SU-DHL-6 (cell line): ENCODE measurements around the gene HYLS1.

Experiments
- H2AFZ ChIP-seq: fragments of 200-600 bp; sonication (generic); 2 replicates; pipeline ENCODE4 v1.6.1; 2014; ENCODE audit warnings: low read depth, mild to moderate bottlenecking, moderate library complexity, mixed read lengths, antibody characterized with exemption, low read length; ENCODE audit not compliant: severe bottlenecking
- H3F3A ChIP-seq: fragments of 200-600 bp; shearing (Covaris generic); 2 replicates; pipeline ENCODE4 v1.6.0; 2016; ENCODE audit warnings: antibody characterized with exemption, mild to moderate bottlenecking; ENCODE audit not compliant: insufficient read depth
- H3K27ac ChIP-seq: fragments of 200-600 bp; sonication (generic); 2 replicates; pipeline ENCODE4 v1.5.1; 2016; ENCODE audit warnings: low read depth, mild to moderate bottlenecking, low read length, moderate library complexity, mixed read lengths
- H3K27me3 ChIP-seq: fragments of 200-600 bp; sonication (generic), shearing (Covaris generic); 2 replicates; pipeline ENCODE4 v1.6.0; 2014; ENCODE audit warnings: mild to moderate bottlenecking, low read length
- H3K36me3 ChIP-seq: fragments of 200-600 bp; sonication (generic); 2 replicates; pipeline ENCODE4 v1.6.1; 2014; ENCODE audit warnings: mild to moderate bottlenecking, low read length, mixed read lengths
- H3K4me2 ChIP-seq: fragments of 300-600, 200-600 bp; shearing (Covaris generic), sonication (generic); 2 replicates; pipeline ENCODE4 v1.6.0; 2014; ENCODE audit warnings: low read length, low read depth, mild to moderate bottlenecking; ENCODE audit not compliant: poor library complexity, severe bottlenecking
- H3K4me3 ChIP-seq: fragments of 200-600 bp; sonication (generic); 2 replicates; pipeline ENCODE4 v1.5.1; 2014; ENCODE audit warnings: antibody characterized with exemption, low read length, mild to moderate bottlenecking, mixed read lengths; ENCODE audit not compliant: insufficient read depth, poor library complexity, severe bottlenecking
- H3K79me2 ChIP-seq: fragments of 200-600 bp; sonication (generic); 2 replicates; pipeline ENCODE4 v1.6.1; 2014; ENCODE audit warnings: mild to moderate bottlenecking, low read length, moderate library complexity; ENCODE audit not compliant: insufficient read depth
- H3K9ac ChIP-seq: fragments of 200-600 bp; sonication (generic); 2 replicates; pipeline ENCODE4 v1.7.0; 2014; ENCODE audit warnings: mild to moderate bottlenecking, low read length
- H3K9me2 ChIP-seq: fragments of 200-600 bp; sonication (generic); replicated peaks from 2 replicates; pipeline ENCODE4 v1.6.1; 2014; ENCODE audit warnings: low read length; ENCODE audit not compliant: insufficient read depth
- H3K9me3 ChIP-seq: fragments of 200-600 bp; sonication (generic); 2 replicates; pipeline ENCODE4 v1.6.1; 2014; ENCODE audit warnings: low read length, mixed read lengths; ENCODE audit not compliant: insufficient read depth
- H4K20me1 ChIP-seq: fragments of 200-600 bp; sonication (generic); 2 replicates; pipeline ENCODE4 v1.6.1; 2014; ENCODE audit warnings: low read depth, mild to moderate bottlenecking, antibody characterized with exemption, low read length, moderate library complexity, mixed read lengths
- CTCF ChIP-seq: fragments of 200-600 bp; sonication (generic); IDR thresholded peaks from one replicate; pipeline ENCODE4 v1.5.1; 2017; ENCODE audit warnings: antibody characterized with exemption, mild to moderate bottlenecking, low read length, moderate library complexity; ENCODE audit not compliant: insufficient read depth, poor library complexity, severe bottlenecking
- EZH2phosphoT487 ChIP-seq: fragments of 200-600 bp; sonication (generic), shearing (Covaris generic); conservative IDR thresholded peaks from 2 replicates; pipeline ENCODE4 v1.6.1; 2018; ENCODE audit warnings: mild to moderate bottlenecking, antibody characterized with exemption, low read length, moderate library complexity, mixed read lengths

The HYLS1 gene

DNA sequence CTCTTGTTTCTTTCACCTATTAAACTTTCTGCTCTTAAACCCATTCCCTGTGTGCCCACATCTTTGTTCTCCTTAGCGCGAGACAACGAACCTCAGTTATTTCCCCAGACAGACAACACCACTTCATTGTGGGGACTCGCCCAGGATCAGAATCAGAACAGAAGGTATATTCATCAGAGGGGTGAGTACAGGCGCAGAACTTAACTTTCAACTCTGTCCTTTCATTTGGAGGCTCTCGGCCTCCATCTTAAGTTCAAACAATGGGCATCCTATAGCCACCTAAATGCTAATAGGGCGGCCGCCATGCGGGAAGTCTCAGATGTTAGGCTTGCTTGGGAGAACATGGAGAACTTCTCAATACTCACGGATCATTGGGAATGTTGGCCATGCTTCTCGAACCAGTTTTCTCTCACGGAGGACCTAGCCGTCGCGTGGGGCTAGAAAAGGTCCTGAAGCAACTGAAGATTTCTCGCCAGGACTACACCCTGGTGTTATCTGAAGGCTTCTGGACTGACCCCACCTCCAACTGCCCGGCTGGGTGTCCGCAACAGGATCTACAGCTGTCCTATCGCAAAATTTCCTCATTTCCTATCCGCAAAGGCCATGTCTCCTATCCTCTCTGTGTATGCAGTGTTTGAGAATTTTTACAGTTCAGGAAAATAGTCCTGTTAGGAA is 13.4 kb upstream of the HYLS1 start:
- H4K20me1 ChIP-seq: no peaks in the 10 kb centered on the region
- no peak overlapping the region for H3K9ac ChIP-seq
- no peak overlapping the region for H3K27ac ChIP-seq
- H2AFZ ChIP-seq: no peak overlapping the region
- no peak overlapping the region for H3K4me2 ChIP-seq
- H3K36me3 ChIP-seq: no peaks in the 10 kb centered on the region
- no peaks in the 10 kb centered on the region for H3K9me2 ChIP-seq
- no peaks in the 10 kb centered on the region for H3K79me2 ChIP-seq
- no peaks in the 10 kb centered on the region for H3K27me3 ChIP-seq
- no peak overlapping the region for H3K4me3 ChIP-seq
- no peaks in the 10 kb centered on the region for H3K9me3 ChIP-seq
- no peaks in the 10 kb centered on the region for H3F3A ChIP-seq
- TF ChIP-seq EZH2phosphoT487: no peak
- no peak for TF ChIP-seq CTCF

GRCh38 chr11:125874556-125875124 is 12.8 kb upstream of the HYLS1 start:
- no peak overlapping the region for H3K27ac ChIP-seq
- TF ChIP-seq EZH2phosphoT487: no peak
- TF ChIP-seq CTCF: peak; percentile 27

GRCh38 chr11:125881291-125881690 is 6.2 kb upstream of the HYLS1 start:
- H3K4me2 ChIP-seq: no peak overlapping the region
- H3K36me3 ChIP-seq: no peaks in the 10 kb centered on the region
- TF ChIP-seq EZH2phosphoT487 (no peak), CTCF (no peak)
- no peaks in the 10 kb centered on the region for H4K20me1 ChIP-seq
- no peaks in the 10 kb centered on the region for H3K27me3 ChIP-seq
- no peaks in the 10 kb centered on the region for H3K9me2 ChIP-seq
- no peak overlapping the region for H3K4me3 ChIP-seq
- no peaks in the 10 kb centered on the region for H3K79me2 ChIP-seq
- no peak overlapping the region for H2AFZ ChIP-seq
- H3K27ac ChIP-seq: no peak overlapping the region
- H3K9me3 ChIP-seq: no peaks in the 10 kb centered on the region
- H3K9ac ChIP-seq: no peak overlapping the region
- no peaks in the 10 kb centered on the region for H3F3A ChIP-seq

More at GRCh38 chr11:125874556-125875124, 12.8 kb upstream of the HYLS1 start:
- Histone ChIP-seq H3K27me3 (no peaks in the 10 kb centered on the region), H3K4me2 (no peak overlapping the region), H2AFZ (no peak overlapping the region), H3K36me3 (no peaks in the 10 kb centered on the region), H4K20me1 (no peaks in the 10 kb centered on the region), H3K9me2 (no peaks in the 10 kb centered on the region), H3F3A (no peaks in the 10 kb centered on the region), H3K4me3 (no peak overlapping the region), H3K9ac (no peak overlapping the region), H3K79me2 (no peaks in the 10 kb centered on the region), H3K9me3 (no peaks in the 10 kb centered on the region)
